Measurements from ENCODE around the gene POTEF.
"Not testable (repeated sequence)": the region's sequence is repeated elsewhere in the genome, so short reads cannot be mapped to it uniquely, and the experiment has no call there.

The POTEF gene

GRCh38 chr2:130152816-130153595 is 24.0 kb upstream of the POTEF start:
- no peak for DNase-seq (ENCODE audit: low spot score)

GRCh38 chr2:130152136-130152815 is 23.3 kb upstream of the POTEF start:
- not testable (repeated sequence) for DNase-seq (ENCODE audit: low spot score)

DNA sequence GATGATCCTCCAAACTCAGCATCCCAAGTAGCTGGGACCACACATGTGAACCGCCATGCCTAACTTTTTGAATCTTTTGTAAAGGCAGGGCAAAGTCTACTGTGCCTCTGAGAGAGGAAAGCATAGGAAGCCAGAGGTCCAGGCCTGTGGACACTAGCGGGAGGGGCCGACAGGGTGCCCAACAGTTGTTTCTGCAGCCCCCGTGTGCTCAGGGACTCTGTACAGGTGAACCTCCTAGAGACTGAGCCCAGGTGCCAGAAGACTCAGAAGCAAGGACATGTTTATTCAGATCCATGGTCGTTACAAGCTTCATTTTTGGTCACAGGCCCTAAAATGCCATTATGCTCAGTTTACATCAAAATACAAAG is 22.1 kb upstream of the POTEF start:
- not testable (repeated sequence) for DNase-seq (ENCODE audit: low spot score)

DNA sequence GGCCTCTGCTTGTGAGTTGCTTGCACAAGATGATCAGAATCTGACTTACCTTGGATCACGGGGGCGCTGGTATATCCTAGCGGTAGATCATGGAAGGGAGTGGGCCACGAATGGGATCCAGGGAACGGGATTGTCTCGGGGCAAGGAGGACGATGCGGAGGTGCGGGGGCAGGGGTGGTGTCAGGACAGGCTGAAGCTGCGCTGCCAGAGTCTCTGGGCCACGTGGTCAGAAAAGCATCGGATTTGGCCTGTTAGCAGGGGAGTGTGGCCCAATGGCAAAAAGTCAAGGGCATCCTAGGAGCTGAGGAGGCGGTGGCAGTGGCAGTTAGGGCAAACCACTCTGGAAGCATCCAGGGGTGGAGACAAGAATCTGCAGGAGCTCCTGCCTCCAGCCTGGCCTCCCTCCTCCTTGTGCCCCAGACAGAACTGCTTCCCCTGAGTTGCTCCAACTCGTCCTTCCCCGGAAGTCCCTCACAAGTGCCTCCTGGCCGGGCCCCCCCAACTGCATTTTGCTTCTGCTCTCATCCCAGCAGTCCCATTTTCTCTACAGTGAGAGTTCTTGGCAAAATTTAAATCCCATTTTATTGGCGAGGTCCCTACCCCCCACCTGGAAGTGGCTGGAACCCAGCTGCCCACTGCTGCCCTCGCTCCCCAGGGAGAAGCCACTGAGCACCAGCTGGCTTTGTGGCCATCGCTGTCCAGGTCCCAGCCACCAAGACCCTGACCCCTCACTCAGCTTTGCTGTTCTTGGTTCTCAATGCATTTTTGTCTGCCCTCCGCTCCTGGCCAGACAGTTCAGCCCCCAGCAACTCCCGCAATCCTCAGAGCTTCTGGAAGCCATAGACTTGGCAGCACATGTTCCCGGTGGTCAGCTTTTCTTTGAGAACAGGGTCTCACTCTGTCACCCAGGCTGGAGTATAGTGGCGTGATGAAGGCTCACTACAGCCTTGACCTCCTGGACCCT is 21.4 kb upstream of the POTEF start:
- DNase-seq (ENCODE audit: low spot score), result no peak

DNA sequence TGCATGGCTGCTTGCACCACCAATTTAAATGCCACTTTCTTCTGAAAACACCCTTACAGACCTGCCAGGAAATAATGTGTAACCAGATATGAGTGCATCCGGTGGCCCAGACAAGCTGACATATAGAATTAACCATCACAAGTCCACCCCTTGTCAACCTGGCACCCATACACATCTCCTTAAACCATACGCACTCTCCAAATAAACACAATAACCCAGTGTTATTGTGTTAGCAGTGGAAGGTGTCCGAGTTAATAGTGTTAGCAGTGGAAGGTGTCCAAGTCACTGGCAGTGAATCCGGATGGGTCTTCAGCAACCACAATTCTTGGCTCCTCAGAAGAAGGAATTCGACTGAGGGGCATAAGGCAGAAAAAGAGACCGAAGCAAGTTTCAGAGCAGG is 19.5 kb upstream of the POTEF start:
- not testable (repeated sequence) for DNase-seq (ENCODE audit: low spot score)

- peak; percentile 71 for DNase-seq (ENCODE audit: low spot score)
Observed at GRCh38 chr2:130145006-130145414, 16.0 kb upstream of the POTEF start, which contains the start of gene CCDC74B. Gene CCDC74B, minus strand, starts transcription at chr2:130145112. Its CDS starts 116 bp downstream, at chr2:130144996.

DNA sequence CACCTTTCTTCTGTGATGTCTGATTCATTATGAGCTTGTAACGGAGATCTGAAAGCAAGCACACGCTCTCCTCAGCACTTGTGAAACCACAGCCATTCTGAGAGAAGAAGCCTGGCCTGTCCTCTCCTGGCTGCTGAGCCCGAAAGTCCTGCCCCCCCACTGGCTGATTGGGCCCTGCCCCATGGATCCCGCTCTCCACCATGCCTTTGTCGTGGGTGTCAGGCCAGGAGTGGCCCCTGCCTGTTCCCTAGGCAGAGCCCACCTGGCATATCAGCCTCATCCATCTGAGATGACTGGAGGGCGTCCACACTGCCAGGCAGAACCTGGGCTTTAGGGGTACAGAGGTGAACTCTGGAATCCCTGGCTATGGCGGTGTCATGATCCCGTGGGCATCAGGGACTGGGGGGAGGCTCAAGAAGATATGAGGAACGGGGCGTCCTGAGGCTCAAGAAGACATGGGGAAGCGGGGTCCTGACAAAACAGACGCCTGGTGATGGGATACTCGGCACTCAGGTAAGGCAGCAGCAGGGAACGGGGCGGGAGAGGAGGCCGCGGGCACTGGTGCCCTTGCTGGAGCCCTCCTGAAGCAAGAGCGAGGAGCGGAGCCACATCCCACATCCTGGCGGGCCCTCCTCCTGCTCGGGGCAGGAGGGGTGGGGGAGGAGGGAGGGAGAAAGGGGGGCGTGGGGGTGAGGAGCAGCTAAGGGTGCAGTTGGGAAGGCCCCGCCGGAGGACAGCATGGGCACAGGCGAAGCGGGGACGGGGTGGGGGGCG is 14.4 kb upstream of the POTEF start:
- not testable (repeated sequence) for DNase-seq (ENCODE audit: low spot score)

- not testable (repeated sequence) for DNase-seq (ENCODE audit: low spot score)
Observed at GRCh38 chr2:130142396-130143265, 13.6 kb upstream of the POTEF start.

DNA sequence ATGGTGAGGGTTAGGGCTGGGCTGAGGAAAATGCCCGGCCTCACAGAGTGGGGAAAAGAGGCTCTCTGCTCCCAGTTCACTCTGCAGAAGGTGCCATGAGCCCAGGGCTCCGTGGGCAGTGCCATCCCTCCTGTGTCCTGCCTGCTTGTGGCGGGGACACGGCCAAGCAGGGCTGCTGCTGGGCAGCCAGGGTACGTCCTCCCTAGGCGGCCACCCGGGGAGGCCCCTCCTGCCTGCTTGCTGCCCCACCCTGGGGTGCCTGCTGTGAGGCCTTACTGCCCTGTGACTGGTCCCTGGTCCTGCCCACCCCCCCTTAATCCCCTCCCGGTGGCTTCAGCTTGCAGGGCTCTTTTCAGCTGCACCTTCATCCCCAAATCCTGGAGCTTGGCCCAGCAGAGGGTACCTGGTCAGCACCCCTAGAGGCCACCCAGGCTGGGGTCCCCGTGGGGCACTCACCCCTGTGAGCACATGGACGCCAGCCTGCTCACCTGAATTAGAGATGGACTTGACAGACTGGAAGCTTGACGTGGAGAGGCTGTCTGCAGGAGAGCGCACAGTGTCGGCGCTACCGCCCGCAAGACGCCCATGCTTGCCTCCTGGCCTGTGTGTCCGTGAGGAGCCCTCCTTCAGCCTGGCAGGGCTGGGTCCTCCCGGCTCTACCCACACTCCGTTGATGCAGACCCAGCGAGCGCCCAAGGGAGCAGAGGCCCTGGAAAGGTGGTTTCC is 12.8 kb upstream of the POTEF start:
- DNase-seq (ENCODE audit: low spot score), result not testable (repeated sequence)

GRCh38 chr2:130141002-130141401 is 12.0 kb upstream of the POTEF start:
- not testable (repeated sequence) for DNase-seq (ENCODE audit: low spot score)

GRCh38 chr2:130140516-130140915 is 11.5 kb upstream of the POTEF start:
- DNase-seq (ENCODE audit: low spot score), result not testable (repeated sequence)

DNA sequence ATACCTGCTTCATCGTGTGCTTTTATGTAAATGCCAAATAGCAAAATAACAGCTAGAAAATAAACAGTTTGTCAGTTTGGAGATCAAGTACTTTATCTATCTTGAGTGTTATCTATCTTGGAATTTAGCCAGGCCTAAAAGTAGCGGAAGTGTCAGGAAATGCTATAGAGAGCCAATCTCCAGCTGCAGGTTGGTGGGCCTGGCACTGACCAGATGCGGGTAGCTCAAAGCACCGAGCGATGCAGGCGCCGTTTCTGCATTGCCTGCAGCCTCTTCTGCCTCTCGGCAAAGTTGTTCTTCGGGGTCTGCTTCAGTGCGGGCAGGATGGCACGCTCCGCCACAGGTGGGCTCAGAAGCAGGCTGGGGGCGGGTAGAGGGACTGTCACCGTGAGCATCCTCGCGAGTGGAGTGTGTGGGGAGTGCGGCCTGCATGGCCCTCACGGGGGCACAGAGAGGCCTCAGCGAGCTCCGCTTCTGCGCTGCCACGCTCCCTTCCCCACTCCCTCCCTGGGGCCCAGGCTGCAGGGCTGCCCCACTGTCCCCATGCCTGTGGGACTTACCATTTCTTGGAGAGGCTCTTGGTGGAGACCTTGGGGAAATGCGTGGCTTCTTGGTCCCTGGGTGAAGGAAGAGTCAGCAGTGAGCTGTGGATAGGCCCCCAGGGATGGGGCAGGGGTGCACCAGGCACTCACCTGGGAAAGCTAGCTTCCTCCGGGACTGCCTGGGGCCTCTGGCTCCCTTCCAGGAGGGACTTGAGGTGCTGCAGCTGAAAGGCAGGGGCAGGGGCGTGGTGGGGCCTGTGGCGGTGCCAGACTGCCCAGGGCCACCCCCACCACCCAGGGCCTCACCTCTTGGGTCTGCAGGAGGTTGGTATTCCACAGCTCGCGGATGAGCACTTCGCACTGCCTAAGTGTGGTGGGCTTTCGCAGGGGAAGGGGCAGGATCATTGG is 10.6 kb upstream of the POTEF start:
- DNase-seq (ENCODE audit: low spot score), result not testable (repeated sequence)

- not testable (repeated sequence) for DNase-seq (ENCODE audit: low spot score)
Observed at GRCh38 chr2:130138841-130139251, 9.8 kb upstream of the POTEF start.

GRCh38 chr2:130138326-130138725 is 9.3 kb upstream of the POTEF start:
- peak; percentile 24 for DNase-seq (ENCODE audit: low spot score)

DNA sequence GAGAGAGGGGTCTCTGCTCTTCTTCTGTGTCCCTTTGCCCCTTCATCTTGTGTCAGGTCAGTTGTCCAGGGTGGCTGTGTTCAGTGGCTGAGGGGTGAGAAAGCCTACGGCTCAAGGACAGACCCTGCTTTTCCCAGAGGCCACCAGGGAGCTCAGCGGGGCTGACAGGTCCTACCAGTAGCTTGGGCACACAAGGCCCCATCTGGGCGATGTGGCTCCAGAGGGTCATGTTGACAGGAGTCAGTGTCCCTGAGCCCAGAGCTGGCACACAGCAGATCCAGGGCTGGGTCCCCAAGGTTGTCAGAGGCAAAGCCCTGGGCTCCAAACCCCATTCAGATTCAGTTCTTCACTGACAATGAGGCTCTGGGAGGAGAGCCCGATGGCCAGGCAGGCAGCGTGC is 8.1 kb upstream of the POTEF start:
- DNase-seq (ENCODE audit: low spot score), result peak; percentile 16

GRCh38 chr2:130136546-130136945 is 7.5 kb upstream of the POTEF start:
- not testable (repeated sequence) for DNase-seq (ENCODE audit: low spot score)

DNA sequence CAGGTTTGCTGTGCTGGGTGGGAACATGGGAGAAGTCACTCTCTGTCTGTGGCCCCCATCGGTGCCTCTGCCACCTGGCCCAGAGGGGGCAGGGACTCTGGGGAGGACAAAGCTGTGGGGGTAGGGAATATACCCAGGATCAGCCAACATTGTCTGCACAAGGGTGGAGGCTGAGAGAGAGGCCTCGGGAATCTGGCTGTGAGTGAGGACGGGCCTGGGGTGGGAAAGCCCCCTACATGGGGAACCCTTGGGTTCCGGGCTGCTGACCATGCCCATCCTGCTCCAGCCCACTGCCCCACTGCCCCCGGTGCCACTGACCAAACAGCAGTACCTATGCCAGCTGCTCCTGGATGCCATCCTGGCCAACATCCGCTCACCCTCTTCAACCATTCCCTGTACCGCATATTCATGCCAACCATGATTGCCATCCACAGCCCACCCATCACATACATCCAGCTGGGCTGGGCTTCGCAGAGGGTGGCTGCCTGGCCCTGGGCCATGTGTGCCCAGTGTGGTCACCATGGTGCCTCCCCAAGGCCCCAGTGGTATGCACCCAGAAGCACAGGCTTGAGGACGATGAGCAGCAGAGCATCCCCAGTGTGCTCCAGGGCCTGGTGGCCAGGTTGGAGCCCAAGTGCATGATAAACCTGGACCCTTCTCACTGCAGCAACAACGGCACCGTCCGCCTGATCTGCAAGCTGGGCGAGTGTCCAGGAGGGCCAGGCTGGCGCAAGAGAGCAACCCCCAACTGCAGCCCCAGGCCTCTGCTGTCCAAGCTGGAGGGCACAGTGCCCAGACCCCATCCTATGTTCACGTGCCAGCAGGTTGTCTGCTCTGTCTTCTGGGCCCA is 6.9 kb upstream of the POTEF start:
- DNase-seq (ENCODE audit: low spot score), result peak; percentile 37

GRCh38 chr2:130128464-130128863 is 558 bp downstream of the POTEF start:
- DNase-seq (ENCODE audit: low spot score), result peak; percentile 19
